Keratinocyte (primary cell): ENCODE results near the gene PRRT2. TPM values are rescaled to one million over a fixed set of nuclear protein-coding genes. Genes with fewer than 3 reads are reported as not detected.

ENCODE experiments used
- DNase-seq: peaks from one replicate; pipeline ENCODE4 v3.0.0-alpha.2; 2011; ENCODE audit warnings: low read depth, missing footprints, low spot score
- FAIRE-seq: peaks from 2 replicates; lab custom pipeline; 2011; peaks lifted over from hg19 to GRCh38; lab: Jason Lieb, UNC
- H2AFZ ChIP-seq: 2 replicates; pipeline ENCODE4 v1.6.0; 2012; ENCODE audit warnings: low read length, control low read depth, inconsistent platforms; ENCODE audit not compliant: control insufficient read depth
- H3K27ac ChIP-seq: 2 replicates; pipeline ENCODE4 v1.5.1; 2011; ENCODE audit warnings: low read length; ENCODE audit not compliant: control insufficient read depth, insufficient read depth
- H3K27me3 ChIP-seq: 3 replicates; pipeline ENCODE4 v1.6.0; 2011; ENCODE audit warnings: low read length; ENCODE audit not compliant: control insufficient read depth, insufficient read depth; ENCODE audit errors: extremely low read depth
- H3K36me3 ChIP-seq, 2 experiments: 2 replicates in 1 of 2; 3 replicates in 1 of 2; pipeline ENCODE4 v1.5.1; 2011; ENCODE audit warnings: low read length in 2 of 2, mild to moderate bottlenecking in 1 of 2; ENCODE audit not compliant: control insufficient read depth in 2 of 2, insufficient read depth in 2 of 2; ENCODE audit errors: extremely low read depth in 1 of 2
- H3K4me1 ChIP-seq: 3 replicates; pipeline ENCODE4 v1.5.1; 2011; ENCODE audit warnings: low read length; ENCODE audit not compliant: control insufficient read depth, insufficient read depth; ENCODE audit errors: extremely low read depth
- H3K4me2 ChIP-seq: 3 replicates; pipeline ENCODE4 v1.6.0; 2011; ENCODE audit warnings: low read depth, low read length; ENCODE audit not compliant: control insufficient read depth, insufficient read depth; ENCODE audit errors: extremely low read depth
- H3K4me3 ChIP-seq, 3 experiments: fragments of 200-600 bp in 1 of 3; sonication (generic) in 1 of 3; 2 replicates in 2 of 3; 3 replicates in 1 of 3; pipeline ENCODE4 v1.5.1; 2011 to 2016; ENCODE audit warnings: low read length in 3 of 3, mild to moderate bottlenecking in 3 of 3, control low read depth in 2 of 3, inconsistent platforms in 1 of 3, low read depth in 1 of 3, mixed read lengths in 1 of 3, mixed run types in 1 of 3, moderate library complexity in 1 of 3; ENCODE audit not compliant: control insufficient read depth in 2 of 3, insufficient read depth in 2 of 3; ENCODE audit errors: extremely low read depth in 1 of 3
- H3K79me2 ChIP-seq: 2 replicates; pipeline ENCODE4 v1.6.0; 2012; ENCODE audit warnings: low read length; ENCODE audit not compliant: control insufficient read depth, insufficient read depth
- H3K9ac ChIP-seq: 3 replicates; pipeline ENCODE4 v1.6.0; 2011; ENCODE audit warnings: low read length; ENCODE audit not compliant: control insufficient read depth, insufficient read depth; ENCODE audit errors: extremely low read depth
- H3K9me1 ChIP-seq: 3 replicates; pipeline ENCODE4 v1.6.0; 2011; ENCODE audit warnings: low read length; ENCODE audit not compliant: control insufficient read depth, insufficient read depth; ENCODE audit errors: extremely low read depth
- H3K9me3 ChIP-seq: 2 replicates; pipeline ENCODE4 v1.5.1; 2012; ENCODE audit warnings: low read depth, low read length; ENCODE audit not compliant: control insufficient read depth
- H4K20me1 ChIP-seq: 3 replicates; pipeline ENCODE4 v1.6.0; 2011; ENCODE audit warnings: low read length; ENCODE audit not compliant: control insufficient read depth, insufficient read depth; ENCODE audit errors: extremely low read depth
- EZH2 ChIP-seq: IDR thresholded peaks from one replicate; pipeline ENCODE4 v1.6.1; 2012; ENCODE audit warnings: inconsistent platforms, mild to moderate bottlenecking, low read length, moderate library complexity
- dilution Hi-C: fragments of 300-500 bp; cut with MboI; formaldehyde crosslinking; loops from one replicate; pipeline ENCODE4 v1.7.0; 2020; ENCODE audit warnings: low sequenced_read_pairs; ENCODE audit not compliant: extremely low pct_ligation_motif_present
- polyA plus RNA-seq, 5 experiments: library from polyadenylated mRNA; depleted of rRNA in 3 of 5; stranded (reverse) in 3 of 5; stranded (forward) in 1 of 5; unstranded in 1 of 5; fragments of >200 nt; gene quantifications; 1 replicate in 1 of 5; 2 replicates in 3 of 5; 3 replicates in 1 of 5; pipeline versions ENCODE4 v1.2.1 to v1.2.3, GENCODE V29; 2011 to 2012; ENCODE audit warnings: missing spikeins in 2 of 5, low read depth in 1 of 5, low replicate concordance in 1 of 5
- TF ChIP-seq, protein P1 (sequence below), 3 experiments: IDR thresholded peaks in 1 of 3; conservative IDR thresholded peaks in 1 of 3; optimal IDR thresholded peaks in 1 of 3; 2 replicates in 2 of 3; 3 replicates in 1 of 3; pipeline versions ENCODE3 to v1.5.1; 2011; ENCODE audit warnings: low read length in 3 of 3, mild to moderate bottlenecking in 3 of 3, moderate library complexity in 2 of 3, control low read depth in 1 of 3, inconsistent platforms in 1 of 3; ENCODE audit not compliant: insufficient read depth in 2 of 3; ENCODE audit errors: extremely low read depth in 1 of 3

PRRT2 gene
- polyA plus RNA-seq, 1 donor (not counting 4 experiments of a cell fraction or from before 2014, with no cell fraction given): not detected

DNA sequence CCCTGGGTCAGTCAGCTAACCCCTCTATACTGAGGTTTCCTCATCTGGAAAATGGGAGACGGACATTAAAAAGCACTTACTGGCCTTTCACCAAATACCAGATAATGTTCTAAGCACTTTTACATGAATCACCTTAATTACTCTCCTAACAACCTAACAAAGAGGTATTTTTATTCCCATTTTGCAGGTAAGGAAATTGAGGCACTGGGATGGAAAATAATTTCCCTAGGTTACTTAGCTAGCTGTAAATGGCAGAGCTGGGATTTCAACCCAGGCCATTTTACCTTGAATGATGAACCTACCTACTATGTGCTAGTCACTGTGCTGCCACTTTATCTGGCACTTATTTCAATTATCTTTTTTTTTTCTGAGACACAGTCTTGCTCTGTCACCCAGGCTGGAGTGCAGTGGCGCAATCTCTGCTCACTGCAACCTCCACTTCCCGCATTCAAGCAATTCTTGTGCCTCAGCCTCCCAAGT is 17.7 kb upstream of the PRRT2 start:
- TF ChIP-seq, protein P1, sequence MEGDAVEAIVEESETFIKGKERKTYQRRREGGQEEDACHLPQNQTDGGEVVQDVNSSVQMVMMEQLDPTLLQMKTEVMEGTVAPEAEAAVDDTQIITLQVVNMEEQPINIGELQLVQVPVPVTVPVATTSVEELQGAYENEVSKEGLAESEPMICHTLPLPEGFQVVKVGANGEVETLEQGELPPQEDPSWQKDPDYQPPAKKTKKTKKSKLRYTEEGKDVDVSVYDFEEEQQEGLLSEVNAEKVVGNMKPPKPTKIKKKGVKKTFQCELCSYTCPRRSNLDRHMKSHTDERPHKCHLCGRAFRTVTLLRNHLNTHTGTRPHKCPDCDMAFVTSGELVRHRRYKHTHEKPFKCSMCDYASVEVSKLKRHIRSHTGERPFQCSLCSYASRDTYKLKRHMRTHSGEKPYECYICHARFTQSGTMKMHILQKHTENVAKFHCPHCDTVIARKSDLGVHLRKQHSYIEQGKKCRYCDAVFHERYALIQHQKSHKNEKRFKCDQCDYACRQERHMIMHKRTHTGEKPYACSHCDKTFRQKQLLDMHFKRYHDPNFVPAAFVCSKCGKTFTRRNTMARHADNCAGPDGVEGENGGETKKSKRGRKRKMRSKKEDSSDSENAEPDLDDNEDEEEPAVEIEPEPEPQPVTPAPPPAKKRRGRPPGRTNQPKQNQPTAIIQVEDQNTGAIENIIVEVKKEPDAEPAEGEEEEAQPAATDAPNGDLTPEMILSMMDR (optimal IDR thresholded peaks at IDR 0.05 in 1 of 3, IDR thresholded peaks at IDR 0.05 in 1 of 3, conservative IDR thresholded peaks at IDR 0.05 in 1 of 3; ENCODE audit: extremely low read depth in 1 of 3, insufficient read depth in 2 of 3, low read length in 3 of 3): no peak
- no peak for TF ChIP-seq EZH2
- dilution Hi-C loops: no loop called here

DNA sequence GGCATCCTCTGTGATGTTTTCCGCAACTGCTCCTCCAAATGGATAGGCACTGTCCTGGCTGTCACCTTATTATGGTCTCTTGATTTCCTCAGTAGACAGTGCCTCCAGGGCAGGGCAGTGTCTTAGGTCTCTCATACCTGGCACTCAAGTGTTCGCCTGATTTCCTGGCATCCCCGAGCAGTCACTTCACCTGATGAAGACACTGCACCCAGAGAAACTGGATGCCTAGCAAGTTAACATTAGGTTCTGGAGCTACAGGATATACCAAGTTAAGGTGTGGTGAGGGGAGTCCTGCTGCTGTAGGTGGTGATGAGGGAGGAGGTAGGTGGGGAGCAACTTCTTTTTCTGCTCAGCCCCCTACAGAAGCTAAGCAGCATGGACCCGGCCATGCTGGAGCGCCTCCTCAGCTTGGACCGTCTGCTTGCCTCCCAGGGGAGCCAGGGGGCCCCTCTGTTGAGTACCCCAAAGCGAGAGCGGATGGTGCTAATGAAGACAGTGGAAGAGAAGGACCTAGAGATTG is 9.5 kb upstream of the PRRT2 start:
- Histone ChIP-seq H3K9me3 (no peaks in the 10 kb centered on the region), H3K9ac (no peak overlapping the region), H3K27ac (no peak overlapping the region), H3K79me2 (peaks cover 4% of the 10 kb centered on the region), H3K27me3 (no peaks in the 10 kb centered on the region), H3K9me1 (no peaks in the 10 kb centered on the region), H3K4me2 (no peak overlapping the region), H3K4me3 (no peak overlapping the region), H3K4me1 (peaks cover 8% of the 10 kb centered on the region), H4K20me1 (no peaks in the 10 kb centered on the region), H3K36me3 (peaks cover 19 to 32% of the 10 kb centered on the region in 2 experiments), H2AFZ (no peak overlapping the region)
- TF ChIP-seq EZH2: no peak
- TF ChIP-seq, protein P1 (optimal IDR thresholded peaks at IDR 0.05 in 1 of 3, IDR thresholded peaks at IDR 0.05 in 1 of 3, conservative IDR thresholded peaks at IDR 0.05 in 1 of 3; ENCODE audit: extremely low read depth in 1 of 3, insufficient read depth in 2 of 3, low read length in 3 of 3): no peak
- no peak for DNase-seq
- dilution Hi-C loops: no loop called here
- no peak for FAIRE-seq

More for the DNA sequence above, 17.7 kb upstream of the PRRT2 start:
- peaks cover 13 to 21% of the 10 kb centered on the region in 2 experiments for H3K36me3 ChIP-seq
- H4K20me1 ChIP-seq: no peaks in the 10 kb centered on the region
- no peaks in the 10 kb centered on the region for H3K9me1 ChIP-seq
- no peak for FAIRE-seq
- no peak overlapping the region for H2AFZ ChIP-seq
- peaks cover 58% of the 10 kb centered on the region for H3K79me2 ChIP-seq
- no peak overlapping the region for H3K4me3 ChIP-seq
- no peak overlapping the region for H3K4me2 ChIP-seq
- H3K27ac ChIP-seq: no peak overlapping the region
- peaks cover 21% of the 10 kb centered on the region for H3K4me1 ChIP-seq
- no peak for DNase-seq
- no peaks in the 10 kb centered on the region for H3K9me3 ChIP-seq
- H3K27me3 ChIP-seq: no peaks in the 10 kb centered on the region
- no peak overlapping the region for H3K9ac ChIP-seq
